Suprapubic skin (tissue), 4 donors: Measurements from ENCODE around the gene CFAP410.

ENCODE experiments used
- POLR2A ChIP-seq, 2 donors: fragments of 450-650 bp; IDR thresholded peaks; one replicate each; pipeline ENCODE4 v1.6.1; 2017; ENCODE audit warnings: antibody characterized with exemption in 2 of 2, mild to moderate bottlenecking in 2 of 2, moderate library complexity in 2 of 2
- POLR2AphosphoS5 ChIP-seq, 3 donors: sonication (generic); formaldehyde crosslinking; IDR thresholded peaks; one replicate each; pipeline ENCODE4 v1.6.1; 2017; ENCODE audit warnings: antibody characterized with exemption in 3 of 3
- TF ChIP-seq, protein P1 (sequence below), 2 donors: fragments of 200-600 bp in 1 of 2; fragments of 450-650 bp in 1 of 2; sonication (generic) in 1 of 2; IDR thresholded peaks; one replicate each; pipeline ENCODE4 v1.5.1; 2016 to 2019; ENCODE audit warnings: antibody characterized with exemption in 2 of 2, mild to moderate bottlenecking in 1 of 2, moderate library complexity in 1 of 2

DNA sequence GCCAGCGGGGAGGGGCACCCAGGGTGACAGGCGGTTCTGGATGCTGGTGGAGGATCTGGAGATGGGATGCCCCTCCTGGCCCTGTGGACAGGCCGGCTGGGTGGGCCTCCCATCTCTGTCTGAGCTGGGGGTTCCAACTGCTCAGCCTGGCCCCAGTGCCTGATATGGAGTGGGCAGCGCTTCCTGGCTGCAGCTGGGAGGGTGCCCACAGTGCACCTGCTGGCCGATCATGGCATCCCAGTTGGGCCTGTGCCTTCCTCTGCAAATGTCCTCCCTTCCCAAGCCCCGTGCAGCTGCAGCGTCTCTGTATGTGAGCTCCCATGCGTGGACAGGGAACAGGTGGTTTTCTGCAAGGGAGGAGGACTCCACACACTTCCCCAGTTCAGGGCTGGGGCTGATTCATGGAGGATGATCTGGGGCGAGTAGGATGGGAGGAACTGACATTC lies 37.2 kb downstream of the CFAP410 start:
- no peak for TF ChIP-seq POLR2A (IDR thresholded peaks at IDR 0.05)
- TF ChIP-seq, protein P1, sequence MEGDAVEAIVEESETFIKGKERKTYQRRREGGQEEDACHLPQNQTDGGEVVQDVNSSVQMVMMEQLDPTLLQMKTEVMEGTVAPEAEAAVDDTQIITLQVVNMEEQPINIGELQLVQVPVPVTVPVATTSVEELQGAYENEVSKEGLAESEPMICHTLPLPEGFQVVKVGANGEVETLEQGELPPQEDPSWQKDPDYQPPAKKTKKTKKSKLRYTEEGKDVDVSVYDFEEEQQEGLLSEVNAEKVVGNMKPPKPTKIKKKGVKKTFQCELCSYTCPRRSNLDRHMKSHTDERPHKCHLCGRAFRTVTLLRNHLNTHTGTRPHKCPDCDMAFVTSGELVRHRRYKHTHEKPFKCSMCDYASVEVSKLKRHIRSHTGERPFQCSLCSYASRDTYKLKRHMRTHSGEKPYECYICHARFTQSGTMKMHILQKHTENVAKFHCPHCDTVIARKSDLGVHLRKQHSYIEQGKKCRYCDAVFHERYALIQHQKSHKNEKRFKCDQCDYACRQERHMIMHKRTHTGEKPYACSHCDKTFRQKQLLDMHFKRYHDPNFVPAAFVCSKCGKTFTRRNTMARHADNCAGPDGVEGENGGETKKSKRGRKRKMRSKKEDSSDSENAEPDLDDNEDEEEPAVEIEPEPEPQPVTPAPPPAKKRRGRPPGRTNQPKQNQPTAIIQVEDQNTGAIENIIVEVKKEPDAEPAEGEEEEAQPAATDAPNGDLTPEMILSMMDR (IDR thresholded peaks at IDR 0.05): no peak
- no peak for TF ChIP-seq POLR2AphosphoS5 (IDR thresholded peaks at IDR 0.05)
